ENCODE data around the gene GRHL3.
A peak's percentile ranks its signal among the peaks of the same experiment; 100 is the strongest.

Gene GRHL3

DNA sequence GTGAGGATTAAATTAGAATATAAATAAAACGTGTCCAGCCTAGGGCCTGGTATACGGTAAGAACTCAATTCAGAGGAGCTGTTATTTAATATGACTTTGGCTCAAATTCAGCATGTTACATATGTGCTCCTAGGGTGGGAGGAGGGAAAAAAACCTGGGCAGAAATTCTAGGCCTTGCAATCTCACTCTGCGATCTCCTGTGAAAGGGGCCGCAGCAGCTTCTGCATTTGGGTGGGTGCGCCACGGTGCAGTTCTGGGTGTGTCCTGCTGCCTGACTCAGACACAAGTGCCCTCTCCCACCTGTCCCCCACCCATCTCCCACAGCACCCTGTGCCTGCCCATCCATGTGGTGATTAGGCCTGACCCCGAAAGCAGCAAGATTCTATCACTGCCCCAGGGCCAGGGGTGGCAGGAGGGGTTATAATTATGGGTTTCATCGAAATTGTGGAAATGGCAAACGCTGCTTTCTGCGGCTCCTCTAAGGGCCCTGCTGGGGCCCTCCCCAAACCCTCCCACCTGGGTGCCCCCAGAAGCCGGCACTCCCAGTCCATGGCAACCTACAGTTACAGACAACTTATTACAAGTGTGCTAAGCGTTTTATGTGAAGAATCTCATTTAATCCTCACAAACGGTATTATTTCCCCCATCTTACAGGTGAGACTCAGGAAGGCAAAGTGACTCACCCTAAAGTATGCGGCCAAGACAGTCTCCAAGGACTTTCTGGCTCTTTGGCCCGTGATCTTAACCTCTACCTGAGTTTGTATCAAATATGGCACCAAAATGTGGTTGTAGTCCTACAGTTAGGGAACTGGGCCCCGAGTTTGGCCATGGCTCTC lies 25.5 kb upstream of the GRHL3 start:
- FAIRE-seq (no peak), DNase-seq (ENCODE audit: low spot score) (no peak)

DNA sequence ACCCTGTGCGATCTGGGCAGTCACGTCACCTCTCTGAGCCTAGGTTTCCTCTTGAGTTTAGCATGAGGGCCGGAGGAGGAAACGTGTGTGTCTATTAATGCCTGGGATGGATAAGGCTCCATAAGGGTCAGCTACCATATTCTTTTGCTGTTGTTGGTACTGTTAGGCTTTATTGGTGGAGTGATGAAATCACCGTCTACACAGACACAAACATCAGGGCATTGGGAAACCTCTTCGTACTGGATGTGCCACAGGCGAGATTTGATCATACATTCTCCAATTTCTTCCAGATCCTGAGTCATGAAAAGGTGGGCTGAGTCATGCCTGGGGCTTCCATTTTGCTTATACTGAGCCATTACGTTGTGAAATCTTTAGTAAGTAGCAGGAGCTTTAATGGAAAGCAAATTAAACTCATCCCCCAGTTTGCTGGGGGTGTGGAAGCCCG lies 24.9 kb upstream of the GRHL3 start:
- FAIRE-seq = no peak
- DNase-seq (ENCODE audit: low spot score) = peak; percentile 37

DNA sequence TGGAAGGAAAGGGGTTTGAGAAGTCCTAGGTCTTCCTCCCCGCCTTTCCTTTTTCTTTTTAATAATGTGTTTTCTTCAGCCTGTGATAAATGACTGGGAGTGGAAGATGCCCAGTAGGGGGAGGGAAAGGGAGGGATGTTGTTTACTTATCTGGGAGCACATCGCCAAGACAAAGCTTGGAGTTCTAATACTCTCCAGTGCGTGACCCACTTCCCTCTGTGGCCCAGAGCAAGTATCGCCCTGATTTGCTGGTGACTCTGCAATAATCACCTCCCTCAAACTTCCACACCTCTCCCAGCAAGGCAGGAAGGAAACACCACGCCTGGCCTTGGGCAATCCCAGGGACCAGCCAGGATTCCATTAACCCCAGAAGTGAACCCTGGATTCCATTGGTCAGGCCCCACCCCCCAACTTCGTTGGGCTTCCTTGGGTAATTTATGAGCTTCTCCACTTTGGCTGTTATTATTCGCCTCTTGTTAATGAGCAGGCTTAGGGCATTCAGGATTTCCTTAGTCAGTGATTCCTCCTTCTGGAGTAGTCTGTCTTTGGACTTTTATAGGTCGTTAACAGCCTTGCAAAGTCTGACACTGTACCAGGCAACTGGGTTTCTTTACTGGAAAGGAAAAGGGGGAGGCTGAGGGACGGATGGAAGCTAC lies 24.3 kb upstream of the GRHL3 start:
- DNase-seq (ENCODE audit: low spot score) (no peak), FAIRE-seq (no peak)

DNA sequence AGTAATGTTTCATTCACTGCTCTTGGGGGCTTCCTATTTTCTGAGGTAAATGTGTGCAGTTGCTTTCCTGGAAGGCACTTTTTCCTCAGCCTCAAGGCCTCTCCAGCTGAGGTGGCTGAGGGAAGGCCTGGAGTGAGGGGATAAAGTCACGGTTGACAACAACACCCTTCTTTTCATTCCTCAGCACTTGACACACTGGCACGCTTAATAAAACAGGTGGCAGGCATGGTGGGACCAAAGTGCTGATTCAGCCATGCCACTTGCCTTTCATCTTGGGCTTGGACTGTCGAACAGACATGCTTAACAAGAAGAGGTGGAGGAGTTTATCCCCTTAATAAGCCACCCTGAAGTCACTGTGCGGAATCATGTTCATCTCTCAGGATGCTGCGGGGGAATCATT lies 23.6 kb upstream of the GRHL3 start:
- DNase-seq (ENCODE audit: low spot score) = no peak
- no peak for FAIRE-seq

DNA sequence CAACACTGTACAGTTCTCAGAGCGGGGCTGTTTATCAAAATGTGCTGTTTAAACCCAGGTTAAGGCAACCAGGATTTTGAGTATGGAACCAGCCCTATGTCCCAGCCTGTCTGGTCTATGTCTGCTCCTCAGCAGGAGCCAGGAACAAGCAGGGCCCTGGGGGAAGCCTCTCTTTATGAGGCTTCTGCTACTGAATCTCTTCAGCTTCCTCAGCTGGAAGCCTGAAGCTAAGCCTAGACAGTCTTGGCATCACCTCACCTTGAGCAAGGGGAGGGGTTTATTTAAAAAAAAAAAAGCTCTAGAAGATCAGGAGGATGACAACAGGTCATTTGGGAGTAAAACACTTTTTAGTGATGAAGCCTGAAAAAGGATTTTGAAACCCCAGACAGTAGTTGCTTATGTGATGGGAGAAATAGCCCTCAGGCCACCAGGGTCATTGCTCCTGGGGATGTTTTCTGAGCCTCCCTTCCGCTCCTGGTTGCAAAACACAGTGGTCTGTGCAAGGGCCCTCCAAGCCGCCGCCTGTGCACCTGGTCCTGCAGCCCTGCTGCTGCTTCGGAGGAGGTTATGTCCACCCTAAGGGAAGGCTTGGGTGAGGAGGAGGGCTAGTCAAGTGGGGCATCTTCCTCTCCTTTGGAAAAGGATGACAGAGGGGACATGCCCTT lies 21.8 kb upstream of the GRHL3 start:
- DNase-seq (ENCODE audit: low spot score) (no peak), FAIRE-seq (no peak)

DNA sequence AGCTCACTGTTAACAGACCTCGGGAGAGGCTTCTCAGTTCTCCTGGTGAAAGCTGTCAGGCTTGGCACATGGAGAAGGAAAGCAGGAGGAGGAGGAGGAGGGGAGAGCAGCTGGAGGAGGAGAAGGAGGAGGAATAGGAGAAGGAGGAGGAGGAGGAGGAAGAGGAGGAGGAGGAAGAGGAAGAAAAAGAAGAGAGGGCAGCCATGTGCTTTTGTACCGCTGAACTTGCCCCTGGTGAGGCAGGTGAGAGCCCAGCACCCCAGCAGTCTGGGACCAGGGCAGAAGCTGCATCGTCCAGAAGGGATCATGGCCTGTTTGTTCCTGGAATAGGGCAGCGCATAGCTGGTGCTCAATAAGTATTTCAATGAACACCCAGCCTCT lies 21.3 kb upstream of the GRHL3 start:
- FAIRE-seq (no peak), DNase-seq (ENCODE audit: low spot score) (no peak)

DNA sequence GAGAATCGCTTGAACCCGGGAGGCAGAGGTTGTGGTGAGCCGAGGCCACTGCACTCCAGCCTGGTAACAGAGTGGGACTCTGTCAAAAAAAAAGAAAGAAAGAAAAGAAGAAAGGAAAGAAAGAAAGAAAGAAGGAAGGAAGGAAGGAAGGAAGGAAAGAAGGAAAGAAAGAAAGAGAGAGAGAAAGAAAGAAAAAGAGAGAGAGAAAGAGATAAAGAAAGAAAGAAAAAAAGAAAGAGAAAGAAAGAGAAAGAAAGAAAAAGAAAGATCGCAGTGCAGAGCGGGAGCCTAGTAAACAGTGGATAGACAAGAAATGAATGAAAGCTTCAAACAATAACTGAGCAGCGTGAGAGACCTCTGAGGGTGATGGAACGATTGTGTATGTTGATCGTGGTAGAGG lies 20.6 kb upstream of the GRHL3 start:
- no peak for DNase-seq (ENCODE audit: low spot score)
- no peak for FAIRE-seq

DNA sequence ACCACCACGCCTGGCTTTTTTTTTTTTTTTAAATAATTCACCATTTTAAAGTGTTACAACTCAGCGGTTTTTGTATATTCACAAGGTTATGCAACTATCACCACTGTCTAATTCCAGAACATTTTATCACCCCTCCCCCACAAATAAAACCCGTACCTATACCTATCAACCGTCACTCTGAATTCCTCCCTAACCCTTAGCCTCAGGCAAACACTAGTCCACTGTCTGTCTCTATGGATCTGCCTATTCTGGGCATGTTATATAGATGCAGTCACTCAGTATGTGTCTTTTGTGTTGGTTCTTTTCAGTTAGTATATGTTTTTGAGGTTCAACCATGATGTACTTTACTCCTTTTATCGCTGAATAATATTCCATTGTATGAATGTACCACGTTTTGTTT lies 19.3 kb upstream of the GRHL3 start:
- DNase-seq (ENCODE audit: low spot score) (no peak), FAIRE-seq (peak; percentile 9)

DNA sequence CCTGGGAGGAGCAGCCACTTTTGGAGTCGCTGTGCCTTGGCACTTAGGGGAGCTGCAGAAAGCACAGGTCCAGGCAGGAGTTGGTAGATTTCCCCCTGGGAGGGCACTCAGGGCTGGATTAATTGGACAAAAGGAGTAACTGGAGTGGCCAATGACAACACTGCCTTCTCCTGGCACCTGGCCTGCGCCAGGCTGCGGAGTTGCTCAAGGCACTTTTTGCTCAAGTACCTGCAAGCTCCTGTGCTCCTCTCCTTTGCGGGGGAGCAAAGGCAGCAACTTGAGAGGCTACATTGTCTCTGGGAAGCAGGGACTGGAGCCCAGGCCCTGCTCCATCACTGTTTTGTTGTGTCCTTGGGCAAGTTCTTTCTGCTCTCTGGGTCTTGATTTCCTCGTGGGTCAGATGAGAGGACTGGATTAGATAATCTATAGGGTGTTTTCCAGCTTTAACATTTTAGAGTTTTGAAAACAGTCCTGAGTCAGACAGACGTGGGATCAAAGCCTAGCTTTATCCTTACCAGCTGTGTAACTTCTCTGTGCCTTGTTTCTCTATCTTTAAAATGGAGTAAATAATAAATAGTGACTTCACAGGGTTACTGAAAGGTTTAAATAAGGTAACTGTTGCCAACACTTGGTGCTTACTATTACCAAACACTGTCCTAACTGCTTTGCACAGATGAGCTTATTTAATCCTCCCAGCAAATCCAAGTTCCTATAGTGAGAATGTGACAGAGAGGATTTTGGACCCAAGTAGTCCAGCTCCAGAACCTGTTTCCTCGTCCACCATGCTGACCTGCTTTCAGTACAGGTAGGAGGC lies 18.0 kb upstream of the GRHL3 start:
- DNase-seq (ENCODE audit: low spot score) (no peak), FAIRE-seq (no peak)

DNA sequence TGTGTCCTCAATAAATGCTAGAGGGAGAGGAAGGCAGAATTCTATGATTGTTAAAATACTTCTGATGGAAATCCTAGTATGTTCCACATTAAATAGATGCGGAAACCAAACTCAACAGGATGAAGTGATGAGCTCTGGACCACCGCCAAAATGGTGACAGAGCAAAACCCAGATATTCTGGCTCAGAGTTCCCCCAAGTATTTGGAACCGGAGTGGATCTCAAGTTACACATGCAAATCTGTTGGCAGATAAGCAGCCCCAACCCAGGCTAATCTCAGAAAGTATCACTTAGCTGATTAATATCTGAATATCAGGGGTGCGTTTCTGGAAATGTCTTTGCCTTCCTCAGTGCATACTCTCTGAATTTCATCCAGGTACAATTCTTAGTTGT lies 17.4 kb upstream of the GRHL3 start:
- FAIRE-seq (no peak), DNase-seq (ENCODE audit: low spot score) (no peak)

DNA sequence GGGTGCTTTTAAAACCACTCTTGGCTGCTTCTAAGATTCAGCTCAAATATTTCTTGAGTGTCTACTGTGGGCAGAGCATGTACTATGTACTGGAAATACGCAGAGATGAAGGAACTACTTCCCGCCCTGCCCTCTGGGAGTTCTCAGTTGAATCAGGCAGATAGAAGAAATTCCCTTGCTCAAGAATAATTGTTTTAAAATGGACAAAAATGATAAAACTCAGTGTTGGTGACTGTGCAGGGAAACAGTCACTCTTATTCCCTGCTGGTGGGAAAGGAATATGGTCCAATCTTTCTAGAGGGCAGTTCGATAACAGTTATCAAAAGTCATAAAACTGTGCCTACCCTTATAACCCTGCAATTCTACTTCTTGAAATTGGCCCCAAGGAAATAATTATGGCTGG lies 16.9 kb upstream of the GRHL3 start:
- DNase-seq (ENCODE audit: low spot score) = no peak
- no peak for FAIRE-seq

DNA sequence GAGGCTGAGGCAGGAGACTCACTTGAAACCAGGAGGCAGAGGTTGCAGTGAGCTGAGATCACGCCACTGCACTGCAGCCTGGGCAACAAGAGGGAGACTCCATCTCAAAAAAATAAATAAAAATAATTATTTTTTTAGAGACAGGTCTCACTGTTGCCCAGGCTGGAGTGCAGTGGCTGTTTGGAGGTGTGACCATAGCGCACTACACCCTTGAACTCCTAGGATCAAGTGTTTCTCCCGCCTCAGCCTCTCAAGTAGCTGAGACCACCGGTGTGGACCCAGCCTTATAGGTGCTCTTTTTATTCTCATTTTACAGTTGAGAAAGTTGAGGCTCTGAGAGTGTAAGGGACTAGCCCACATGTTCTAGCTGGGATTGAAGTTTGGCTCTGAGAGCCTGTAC lies 15.6 kb upstream of the GRHL3 start:
- DNase-seq (ENCODE audit: low spot score) = no peak
- FAIRE-seq = no peak

DNA sequence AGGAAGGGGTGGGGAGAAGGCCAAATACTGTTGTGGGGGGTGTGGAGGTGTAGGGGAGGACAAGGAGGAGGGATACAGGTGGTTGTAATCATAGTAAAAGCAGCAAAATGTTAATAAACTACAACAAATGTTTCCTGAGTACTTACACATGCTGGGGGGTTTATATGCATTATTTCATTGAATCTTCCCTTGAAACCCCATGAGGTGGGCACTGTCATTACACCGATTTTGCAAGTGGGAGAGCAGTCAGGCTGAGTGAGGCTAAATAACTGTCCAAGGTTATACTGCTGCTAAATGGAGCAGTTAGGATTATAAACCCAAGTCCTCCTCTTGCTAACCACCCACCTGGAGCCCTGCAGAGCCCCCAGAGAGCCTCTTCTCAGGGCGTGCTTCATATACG lies 14.4 kb upstream of the GRHL3 start:
- FAIRE-seq = no peak
- no peak for DNase-seq (ENCODE audit: low spot score)

DNA sequence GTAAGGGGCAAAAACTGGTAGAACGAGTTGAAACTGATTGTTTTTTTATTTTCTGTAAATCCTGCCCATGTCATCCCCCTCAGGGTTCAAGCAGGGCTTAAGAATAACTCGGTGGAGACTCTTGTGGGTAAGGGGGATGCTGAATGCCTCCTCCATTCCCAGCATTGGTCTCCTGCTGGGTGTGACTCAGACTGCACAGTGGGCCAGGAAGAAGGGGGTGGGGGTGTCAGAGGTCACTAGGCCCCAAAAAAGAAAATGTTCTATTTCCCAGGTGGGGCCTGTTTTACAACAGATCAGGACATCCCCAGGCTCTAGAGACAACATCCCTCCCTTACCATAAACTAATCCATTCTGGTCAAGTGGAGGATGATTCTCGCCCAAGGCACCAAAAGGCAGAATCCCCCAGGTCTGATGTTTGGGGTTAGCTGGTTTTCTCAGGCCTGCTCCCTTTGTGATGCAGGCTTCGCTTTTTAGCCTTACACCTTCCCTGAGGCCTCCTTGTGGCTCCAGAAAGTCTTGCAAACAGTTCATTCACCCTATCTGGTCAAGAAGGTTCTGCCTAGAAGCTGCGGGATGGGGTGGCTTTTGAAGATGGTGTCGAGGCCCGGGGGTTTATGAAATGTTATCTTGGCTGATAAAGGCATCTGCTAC lies 10.7 kb upstream of the GRHL3 start:
- FAIRE-seq = no peak

DNA sequence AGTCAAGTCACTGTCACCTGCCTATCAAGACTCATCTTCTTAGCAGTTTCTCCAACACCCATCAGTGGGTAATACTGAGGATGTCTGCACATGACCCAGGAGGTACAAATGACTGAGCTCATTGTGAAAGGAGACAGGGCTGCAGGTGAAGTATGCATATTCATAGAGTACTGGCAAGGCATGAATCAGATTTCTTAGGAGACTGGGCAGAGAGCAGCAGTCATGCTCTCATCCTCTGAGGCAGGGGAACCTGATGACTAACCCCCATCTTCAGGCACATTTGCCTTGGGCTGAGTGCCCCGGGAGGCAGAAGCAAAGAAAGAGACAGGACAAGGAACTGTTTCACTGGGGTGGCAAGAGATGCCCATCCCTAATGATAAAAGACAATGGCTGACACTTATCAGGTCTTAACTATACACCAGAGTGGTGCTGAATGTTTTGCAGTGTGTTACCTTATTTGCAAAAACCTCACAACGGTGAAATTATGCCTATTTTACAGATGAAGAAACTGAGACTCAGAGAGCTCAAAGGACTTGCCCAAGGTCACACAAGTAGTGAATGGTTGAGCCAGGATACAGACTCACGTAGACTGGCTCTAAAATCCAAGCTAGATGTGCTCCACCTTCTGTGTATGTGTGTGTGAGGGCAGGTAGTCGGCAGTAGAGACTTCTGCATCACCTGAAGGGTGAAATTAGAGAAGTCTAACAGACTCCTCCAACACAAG lies 9.2 kb upstream of the GRHL3 start:
- FAIRE-seq (no peak), DNase-seq (ENCODE audit: low spot score) (no peak)

More for the DNA sequence above, 10.7 kb upstream of the GRHL3 start:
- DNase-seq (ENCODE audit: low spot score) = no peak

DNA sequence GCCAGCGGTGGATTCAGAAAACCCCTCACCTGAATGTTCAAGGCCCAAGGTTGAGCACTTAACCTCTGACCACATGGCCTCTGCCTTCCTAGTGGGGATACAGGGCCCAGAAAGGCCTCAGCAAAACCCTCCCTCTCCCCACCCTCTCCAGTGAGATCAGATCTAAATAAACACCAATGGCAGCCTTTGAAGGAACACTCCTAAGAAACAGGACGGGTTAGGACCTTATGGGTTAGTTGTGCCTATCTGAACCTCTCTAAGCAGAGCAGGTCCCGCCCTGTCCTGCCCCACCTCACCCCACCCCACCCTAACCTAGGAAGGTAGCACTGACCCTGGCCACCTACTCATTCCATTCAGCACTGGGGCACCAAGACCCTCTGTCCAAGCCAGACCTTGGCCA lies 7.9 kb upstream of the GRHL3 start:
- DNase-seq (ENCODE audit: low spot score) (no peak), FAIRE-seq (no peak)

DNA sequence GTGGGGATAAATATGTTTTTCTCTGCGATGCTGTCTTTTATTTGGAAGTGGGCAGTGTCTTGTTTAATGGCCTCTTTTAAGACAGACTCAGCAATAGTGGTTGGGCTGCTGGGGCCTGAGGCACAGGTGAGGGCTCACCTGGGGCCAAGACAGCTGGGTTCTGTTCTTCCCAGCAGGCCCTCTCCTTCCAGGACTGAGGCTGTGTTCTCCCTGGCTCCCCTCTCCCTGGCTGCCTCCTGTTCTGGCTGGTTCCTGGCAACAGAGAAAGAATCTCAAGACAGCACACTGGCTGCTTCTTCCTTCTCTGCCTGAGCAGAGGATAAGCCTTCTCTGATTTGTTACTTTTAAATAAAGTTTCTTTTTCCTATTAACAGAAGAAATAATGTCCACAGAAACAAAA lies 7.4 kb upstream of the GRHL3 start:
- FAIRE-seq (no peak), DNase-seq (ENCODE audit: low spot score) (no peak)

DNA sequence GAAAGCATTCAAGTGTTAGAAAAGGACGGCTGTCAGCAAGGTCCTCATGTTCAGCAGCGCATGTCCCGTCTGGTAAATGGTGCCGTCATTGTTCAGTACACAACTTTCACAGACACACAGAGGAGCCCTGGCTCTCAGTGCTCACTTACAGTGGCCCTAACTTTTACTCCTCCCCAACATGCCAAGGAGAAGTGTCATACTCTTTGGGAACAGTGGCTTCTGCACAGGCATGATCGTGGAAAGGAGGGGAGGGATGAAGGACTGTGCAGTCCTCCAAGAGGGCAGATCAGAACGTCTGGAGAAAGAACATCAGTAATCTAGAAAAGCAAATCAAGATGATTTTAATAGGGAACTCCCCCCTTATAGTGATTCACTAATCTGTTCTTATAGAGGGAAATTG lies 3.8 kb upstream of the GRHL3 start:
- FAIRE-seq (no peak), DNase-seq (ENCODE audit: low spot score) (no peak)

DNA sequence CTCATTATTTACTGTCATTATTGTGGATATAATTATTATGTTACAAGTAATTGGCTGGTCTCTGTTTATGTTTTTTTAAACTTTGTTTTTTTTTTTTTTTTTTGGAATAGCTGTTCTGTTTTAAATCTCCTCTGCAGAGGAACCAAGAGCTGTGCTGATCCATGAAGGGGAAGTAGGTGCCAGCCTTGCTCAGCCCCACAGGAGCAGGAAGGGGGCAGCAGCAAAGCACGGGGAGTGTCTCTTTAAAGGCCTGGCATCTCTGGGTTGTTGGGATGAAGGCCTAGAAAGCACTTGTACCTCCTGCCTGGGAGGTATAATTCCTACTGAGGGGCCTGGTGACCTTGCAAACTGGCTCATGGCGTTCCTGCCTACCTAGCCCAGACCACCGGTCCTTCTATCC lies 2.5 kb upstream of the GRHL3 start:
- no peak for FAIRE-seq
- no peak for DNase-seq (ENCODE audit: low spot score)

DNA sequence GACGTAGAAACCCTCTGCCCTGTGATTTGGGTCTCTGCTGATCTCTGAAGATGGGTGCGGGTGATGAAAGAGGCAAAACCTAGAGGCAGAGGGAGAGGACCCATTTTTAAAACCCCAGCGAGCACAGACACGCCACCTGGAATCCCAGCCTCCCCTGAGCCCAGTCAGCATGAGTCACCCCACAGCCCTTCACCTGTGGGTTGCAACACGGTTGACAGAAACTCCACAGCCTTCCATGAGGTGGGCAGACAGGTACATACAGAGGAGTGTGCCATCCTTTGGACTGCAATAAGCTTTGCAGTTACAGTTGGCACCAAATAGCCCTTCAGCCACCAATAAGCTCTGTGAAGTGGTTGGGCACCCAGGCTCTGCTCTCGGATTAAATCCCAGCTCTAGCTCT lies 2.1 kb upstream of the GRHL3 start:
- FAIRE-seq (peak; percentile 32), DNase-seq (ENCODE audit: low spot score) (peak; percentile 29)
